DND-41 (cell line): ENCODE results near the gene NPIPB8.
"Not testable (repeated sequence)": the region's sequence is repeated elsewhere in the genome, so short reads cannot be mapped to it uniquely, and the experiment has no call there.

ENCODE experiments used
- CTCF ChIP-seq: IDR thresholded peaks from 2 replicates; pipeline ENCODE4 v1.5.1; 2012; ENCODE audit warnings: borderline replicate concordance, low read length, moderate library complexity, mild to moderate bottlenecking; ENCODE audit not compliant: poor library complexity, severe bottlenecking; ENCODE audit errors: extremely low read depth
- EZH2 ChIP-seq: IDR thresholded peaks from 3 replicates; pipeline ENCODE4 v1.6.1; 2012; ENCODE audit warnings: borderline replicate concordance, low read depth, mild to moderate bottlenecking, moderate library complexity, low read length, inconsistent platforms; ENCODE audit not compliant: severe bottlenecking

GRCh38 chr16:28608867-28609596 lies 28.8 kb upstream of the NPIPB8 start:
- not testable (repeated sequence) for TF ChIP-seq CTCF, EZH2
